ENCODE data around the gene AGAP1. TPM values are rescaled to one million over a fixed set of nuclear protein-coding genes. Genes with fewer than 3 reads are reported as not detected.
A peak's percentile ranks its signal among the peaks of the same experiment; 100 is the strongest.

Gene AGAP1
- 10 to 100 TPM; 24.0 to 34.1 (median 27.4) TPM for polyA plus RNA-seq (ENCODE audit: insufficient read length in 10 of 10)
- long read RNA-seq, donor 1, full-length matches to known transcripts, result 1 of 12 reads
- long read RNA-seq, donor 1, partial matches to known transcripts, result 11 of 12 reads
- long read RNA-seq, donor 1, other reads (novel, unspliced or antisense), result 0 of 12 reads
- long read RNA-seq, donor 2, full-length matches to known transcripts, result 1 of 1 reads
- long read RNA-seq, donor 2, partial matches to known transcripts, result 0 of 1 reads
- long read RNA-seq, donor 2, other reads (novel, unspliced or antisense), result 0 of 1 reads
- long read RNA-seq, donor 3, result 0 reads
- long read RNA-seq, donor 4, result 0 reads
- long read RNA-seq, donor 5, full-length matches to known transcripts, result 1 of 14 reads
- long read RNA-seq, donor 5, partial matches to known transcripts, result 13 of 14 reads
- long read RNA-seq, donor 5, other reads (novel, unspliced or antisense), result 0 of 14 reads
- long read RNA-seq, donor 6, full-length matches to known transcripts, result 1 of 1 reads
- long read RNA-seq, donor 6, partial matches to known transcripts, result 0 of 1 reads
- long read RNA-seq, donor 6, other reads (novel, unspliced or antisense), result 0 of 1 reads
- long read RNA-seq, donor 7, full-length matches to known transcripts, result 1 of 1 reads
- long read RNA-seq, donor 7, partial matches to known transcripts, result 0 of 1 reads
- long read RNA-seq, donor 7, other reads (novel, unspliced or antisense), result 0 of 1 reads
- long read RNA-seq, donor 8, result 0 reads
- long read RNA-seq, donor 9, result 0 reads

GRCh38 chr2:235493775-235494715, at the start of gene AGAP1:
AGAP1 (plus strand) TSS chr2:235494043.
- DNase-seq, result peak; percentile 89 to 93 (median 90)

GRCh38 chr2:235444101-235444597, 49.7 kb upstream of the AGAP1 start:
- DNase-seq, result no peak

- DNase-seq, result no peak
Measured at GRCh38 chr2:235445116-235445515, 48.7 kb upstream of the AGAP1 start.

- no peak for DNase-seq
Measured at GRCh38 chr2:235446082-235446481, 47.8 kb upstream of the AGAP1 start.

- DNase-seq, result peak in 1 of 3 donors; percentile 3
Measured at GRCh38 chr2:235447210-235447609, 46.6 kb upstream of the AGAP1 start.

- DNase-seq, result no peak
Measured at GRCh38 chr2:235449568-235449967, 44.3 kb upstream of the AGAP1 start.

- DNase-seq, result no peak
Measured at GRCh38 chr2:235453605-235454151, 40.2 kb upstream of the AGAP1 start.

- DNase-seq, result no peak
Measured at GRCh38 chr2:235458839-235459273, 35.0 kb upstream of the AGAP1 start.

- no peak for DNase-seq
Measured at GRCh38 chr2:235460548-235461047, 33.2 kb upstream of the AGAP1 start.

GRCh38 chr2:235461763-235462414, 32.0 kb upstream of the AGAP1 start:
- no peak for DNase-seq

- no peak for DNase-seq
Measured at GRCh38 chr2:235462415-235462790, 31.4 kb upstream of the AGAP1 start.

GRCh38 chr2:235463893-235464292, 29.9 kb upstream of the AGAP1 start:
- DNase-seq, result peak in 2 of 3 donors; percentile 9 to 10

- no peak for DNase-seq
Measured at GRCh38 chr2:235467588-235467987, 26.3 kb upstream of the AGAP1 start.

GRCh38 chr2:235468978-235469655, 24.7 kb upstream of the AGAP1 start:
- peak; percentile 45 to 66 (median 63) for DNase-seq

- no peak for DNase-seq
Measured at GRCh38 chr2:235471186-235471747, 22.6 kb upstream of the AGAP1 start.

- no peak for DNase-seq
Measured at GRCh38 chr2:235472443-235472842, 21.4 kb upstream of the AGAP1 start.

GRCh38 chr2:235478609-235479008, 15.2 kb upstream of the AGAP1 start:
- no peak for DNase-seq

GRCh38 chr2:235479604-235480003, 14.2 kb upstream of the AGAP1 start:
- no peak for DNase-seq

GRCh38 chr2:235480614-235481013, 13.2 kb upstream of the AGAP1 start:
- no peak for DNase-seq

GRCh38 chr2:235483313-235483712, 10.5 kb upstream of the AGAP1 start:
- no peak for DNase-seq

Data from muscle of back (tissue), 13 donors.